Germinal center (tissue), 1 donor: ENCODE results near the gene COL23A1.
"Not testable (repeated sequence)": the region's sequence is repeated elsewhere in the genome, so short reads cannot be mapped to it uniquely, and the experiment has no call there.

Source experiments
- DNase-seq: peaks from one replicate; pipeline ENCODE4 v3.0.0; 2012; ENCODE audit warnings: mixed read lengths, low spot score

COL23A1 gene

DNA sequence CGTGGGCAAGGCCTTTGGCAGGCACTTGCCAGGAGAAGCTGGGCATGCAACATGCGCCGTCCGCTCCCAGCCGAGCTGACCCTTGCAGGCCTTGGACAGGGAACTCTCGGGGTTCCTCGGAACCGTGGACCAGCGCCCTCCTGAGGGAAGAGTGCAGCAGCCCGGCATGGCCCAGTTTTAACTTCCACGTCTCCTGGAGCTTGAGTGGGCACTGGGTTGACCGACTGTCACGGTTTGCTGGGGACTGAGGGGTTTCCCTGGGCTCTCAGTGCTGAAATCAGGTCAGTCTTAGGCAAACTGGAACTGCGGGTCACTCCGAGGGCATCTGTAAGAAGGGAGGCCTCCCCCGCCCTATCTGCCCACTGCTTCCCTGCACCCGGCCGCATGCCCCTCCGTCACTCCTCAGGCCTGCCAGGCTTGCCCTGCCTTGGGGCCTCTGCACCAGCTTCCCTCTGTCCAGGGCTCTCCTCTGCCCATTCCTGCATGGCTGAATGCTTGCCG is 270.6 kb downstream of the COL23A1 start:
- no peak for DNase-seq

DNA sequence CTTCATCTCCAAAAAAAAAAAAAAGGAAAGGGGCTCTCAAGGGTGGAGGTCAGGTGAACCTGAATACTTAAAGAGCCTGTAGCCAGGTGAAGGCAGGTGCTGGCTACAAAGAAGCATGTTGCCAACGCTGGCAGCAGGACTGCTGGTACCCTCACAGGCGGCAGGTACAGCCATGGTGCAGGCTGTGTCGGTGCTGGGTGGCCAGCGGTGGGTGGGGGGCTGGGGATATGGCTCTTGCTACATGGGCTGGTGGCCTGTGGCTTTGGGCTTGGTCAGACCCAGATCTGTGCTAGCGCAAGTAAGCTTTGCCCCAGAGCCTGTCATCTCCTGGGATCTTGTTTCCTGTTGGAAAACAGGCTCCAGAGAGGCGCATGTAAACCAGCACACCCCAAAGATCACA is 271.3 kb downstream of the COL23A1 start:
- DNase-seq, result no peak

DNA sequence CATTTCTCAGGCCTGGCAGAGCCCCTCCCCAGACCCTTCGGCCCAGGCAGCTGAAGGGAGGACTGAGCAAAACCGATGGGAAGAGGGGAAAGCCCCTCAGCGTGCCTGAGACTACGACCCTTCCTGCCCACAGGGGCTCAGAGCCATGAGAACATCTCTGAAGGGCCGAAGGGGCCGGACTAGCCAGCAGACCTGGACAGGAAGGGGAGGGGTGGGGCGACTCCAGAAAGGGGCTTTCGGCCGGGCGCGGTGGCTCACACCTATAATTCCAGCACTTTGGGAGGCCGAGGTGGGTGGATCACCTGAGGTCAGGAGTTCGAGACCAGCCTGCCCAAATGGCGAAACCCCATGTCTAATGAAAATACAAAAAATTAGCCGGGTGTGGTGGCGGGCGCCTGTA is 271.8 kb downstream of the COL23A1 start:
- no peak for DNase-seq

DNA sequence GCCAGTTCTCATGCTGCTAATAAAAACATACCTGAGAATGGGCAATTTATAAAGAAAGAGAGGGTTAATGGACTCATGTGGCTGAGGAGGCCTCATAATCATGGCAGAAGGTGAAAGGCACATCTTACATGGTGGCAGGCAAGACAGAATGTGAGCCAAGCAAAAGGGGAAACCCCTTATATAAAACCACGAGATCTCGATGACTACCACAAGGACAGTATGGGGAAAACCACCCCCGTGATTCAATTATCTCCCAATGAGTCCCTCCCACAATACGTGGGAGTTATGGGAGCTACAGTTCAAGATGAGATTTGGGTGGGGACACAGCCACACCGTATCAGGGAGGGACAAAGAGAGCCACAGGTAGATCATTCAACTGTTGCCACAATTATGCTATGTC is 272.5 kb downstream of the COL23A1 start:
- DNase-seq, result not testable (repeated sequence)

DNA sequence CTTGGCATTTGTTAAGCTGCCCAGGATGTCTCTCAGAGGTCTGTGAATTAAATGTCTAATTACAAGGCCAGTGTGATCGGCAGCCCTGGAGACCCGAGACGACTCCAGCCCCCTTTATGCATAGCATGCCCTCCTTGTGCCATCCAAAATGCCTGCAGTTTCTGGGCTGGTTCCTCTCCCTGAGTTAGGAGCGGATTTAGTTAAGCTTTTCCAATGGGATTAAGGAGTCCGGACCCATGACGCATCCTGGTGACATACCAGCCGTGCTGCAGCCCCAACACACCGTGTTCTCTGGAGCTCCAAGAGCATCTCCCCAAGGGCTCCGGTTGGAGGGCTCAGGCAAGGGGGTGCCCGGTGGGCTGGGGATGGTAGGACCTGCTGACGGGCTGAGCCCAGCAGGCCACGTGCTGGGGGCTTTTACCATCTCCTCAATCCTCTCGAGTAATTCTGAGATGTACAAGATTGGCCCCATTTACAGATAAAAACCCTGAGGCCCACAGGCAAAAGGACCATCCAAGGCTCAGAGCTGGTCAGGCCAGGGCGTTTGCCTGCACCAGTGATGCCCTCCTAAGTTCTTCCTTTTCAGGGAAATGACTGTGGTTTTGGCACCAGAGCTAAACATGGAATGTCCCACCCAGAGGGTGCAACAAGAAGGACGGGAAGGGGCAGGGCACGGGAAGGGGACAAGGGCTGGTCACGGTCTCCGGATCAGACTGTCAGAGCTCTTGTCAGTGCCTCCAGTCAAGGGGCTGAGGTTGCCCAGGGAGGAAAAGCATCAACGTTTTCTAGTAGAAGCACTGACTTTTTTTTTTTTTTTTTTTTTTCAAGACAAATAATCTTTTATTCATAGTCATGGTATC is 275.0 kb downstream of the COL23A1 start:
- DNase-seq, result no peak

DNA sequence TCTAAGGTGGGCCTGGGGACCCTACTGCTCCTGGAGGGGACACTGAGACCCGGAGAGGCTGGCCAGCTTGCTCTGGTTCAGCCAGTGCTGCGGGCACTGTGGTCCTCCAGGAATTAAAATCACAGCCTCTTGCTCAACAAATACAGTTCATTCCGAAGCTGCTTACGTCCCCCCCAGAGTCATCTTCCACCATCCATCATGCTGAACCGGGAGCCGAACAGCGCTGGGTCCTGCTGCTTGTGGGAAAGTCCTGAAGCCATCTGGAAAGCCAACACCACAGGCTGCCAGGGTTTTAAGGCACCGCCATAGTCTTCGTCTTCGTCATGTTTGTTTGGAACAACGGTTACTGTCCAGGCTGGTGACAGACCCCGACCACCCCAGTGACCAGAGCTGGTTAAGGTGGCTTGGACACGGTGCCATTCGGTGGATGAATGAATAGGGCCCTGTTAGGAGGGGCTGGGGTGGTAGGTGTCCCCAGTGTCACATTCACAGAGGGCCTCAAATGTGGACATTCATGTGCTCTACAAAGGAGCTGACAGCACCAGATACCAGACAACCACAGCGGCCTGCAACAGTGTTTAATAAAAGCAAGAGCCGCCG is 276.0 kb downstream of the COL23A1 start:
- no peak for DNase-seq

DNA sequence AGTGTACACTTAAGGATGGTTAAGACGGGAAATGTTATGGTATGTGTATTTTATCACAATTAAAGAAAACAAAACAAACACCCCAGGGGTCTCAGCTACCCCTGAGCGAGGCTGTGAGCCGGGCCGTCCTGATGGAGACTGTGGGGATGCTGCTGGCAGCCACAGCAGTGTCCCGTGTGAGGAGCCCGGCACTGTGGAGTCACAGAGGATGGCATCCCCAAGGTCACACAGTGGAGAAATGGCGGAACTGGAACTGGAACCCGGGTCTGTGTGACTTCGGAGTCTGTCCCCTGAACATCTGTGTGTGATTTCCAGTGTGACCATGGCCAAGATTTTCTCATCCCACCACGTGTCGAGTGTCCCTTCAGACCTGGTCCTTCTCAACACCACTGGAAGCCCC is 276.9 kb downstream of the COL23A1 start:
- DNase-seq, result no peak

DNA sequence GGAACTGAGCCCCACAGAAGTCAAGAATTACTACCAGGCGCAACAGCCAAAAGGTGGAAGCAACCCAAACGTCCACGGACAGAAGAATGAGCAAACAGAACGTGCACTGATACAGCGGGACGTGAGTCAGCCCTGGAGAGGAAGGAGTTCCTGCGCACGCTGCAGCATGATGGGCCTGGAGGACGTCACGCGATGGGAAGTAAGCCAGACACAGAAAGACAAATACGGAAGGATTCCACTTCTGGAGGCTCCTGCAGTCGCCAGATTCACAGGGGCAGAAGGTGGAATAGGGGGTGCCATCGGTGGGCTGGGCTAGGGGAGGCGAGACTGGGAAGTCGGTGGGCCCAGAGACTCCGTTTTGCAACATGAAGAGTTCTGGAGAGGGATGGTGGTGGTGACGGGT is 277.3 kb downstream of the COL23A1 start:
- DNase-seq, result no peak

DNA sequence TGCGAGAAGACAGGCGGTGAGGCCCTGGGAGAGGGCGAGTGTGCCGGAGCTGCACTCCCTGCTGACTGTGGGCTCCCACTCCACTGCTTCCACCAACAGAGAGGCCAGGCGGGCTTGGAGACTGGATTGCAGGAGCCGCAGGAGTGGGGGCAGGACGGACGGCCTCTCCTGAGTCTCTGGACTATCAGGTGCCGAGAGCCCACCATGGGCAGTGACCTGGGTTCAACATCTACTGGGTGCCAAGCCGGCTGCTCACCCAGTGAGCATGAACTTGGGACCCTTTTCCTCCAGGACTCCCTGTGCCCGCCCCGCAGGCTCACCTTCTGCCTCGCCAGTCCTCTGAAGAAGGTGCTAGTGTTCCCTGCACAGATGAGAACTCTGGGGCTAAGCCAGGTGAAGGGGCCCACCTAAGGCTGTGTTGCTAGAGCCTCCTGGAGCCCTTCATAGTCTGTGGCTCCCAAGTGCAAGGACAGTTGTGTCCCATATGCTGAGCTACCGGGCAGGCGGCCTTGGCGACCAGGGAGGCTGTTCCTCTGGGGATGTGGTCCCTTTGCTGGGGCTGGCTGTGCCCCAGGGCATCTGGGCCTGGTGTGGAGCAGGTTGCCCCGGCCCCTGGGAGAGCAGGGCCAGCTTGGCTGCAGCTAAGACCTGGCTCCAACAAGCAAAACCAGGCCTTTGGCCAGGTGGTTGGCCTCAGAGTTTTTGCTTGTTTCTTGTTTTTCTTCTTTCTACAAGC is 279.9 kb downstream of the COL23A1 start:
- no peak for DNase-seq

DNA sequence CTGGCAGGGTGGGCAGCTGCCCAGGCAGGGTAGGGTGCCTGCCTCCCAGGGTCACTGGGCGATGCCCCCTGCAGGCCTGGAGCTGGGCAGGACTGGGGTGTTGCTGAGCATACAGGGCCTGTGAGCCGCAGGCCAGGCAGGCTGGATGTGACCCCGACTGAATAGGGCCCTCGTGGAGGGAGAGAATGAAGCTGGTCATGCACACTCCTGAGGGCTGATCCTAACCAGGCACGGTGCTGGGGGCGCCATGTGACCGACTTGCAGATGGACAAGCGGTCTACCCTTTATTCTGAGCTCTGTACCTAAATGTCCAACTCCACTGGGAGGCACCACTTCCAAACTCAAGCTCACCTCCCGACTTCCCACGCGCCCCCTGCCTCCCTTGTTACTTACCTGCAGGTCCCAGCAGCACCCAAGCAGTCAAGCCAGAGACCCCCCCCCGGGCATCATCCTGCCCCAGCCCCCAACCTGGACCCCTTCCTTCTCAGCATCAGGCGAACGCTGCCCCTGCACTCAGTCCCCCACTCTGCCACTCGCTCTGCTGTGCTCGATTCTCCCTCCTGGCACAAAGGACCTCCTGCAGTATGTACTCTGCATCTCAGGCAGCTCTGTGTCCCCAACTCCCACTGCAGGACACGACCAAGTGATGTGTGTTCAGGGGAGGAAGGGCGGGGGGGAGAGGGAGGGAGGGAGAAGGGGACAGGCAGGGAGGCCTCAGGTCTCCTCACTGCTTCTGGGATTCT is 280.8 kb downstream of the COL23A1 start:
- DNase-seq, result no peak

DNA sequence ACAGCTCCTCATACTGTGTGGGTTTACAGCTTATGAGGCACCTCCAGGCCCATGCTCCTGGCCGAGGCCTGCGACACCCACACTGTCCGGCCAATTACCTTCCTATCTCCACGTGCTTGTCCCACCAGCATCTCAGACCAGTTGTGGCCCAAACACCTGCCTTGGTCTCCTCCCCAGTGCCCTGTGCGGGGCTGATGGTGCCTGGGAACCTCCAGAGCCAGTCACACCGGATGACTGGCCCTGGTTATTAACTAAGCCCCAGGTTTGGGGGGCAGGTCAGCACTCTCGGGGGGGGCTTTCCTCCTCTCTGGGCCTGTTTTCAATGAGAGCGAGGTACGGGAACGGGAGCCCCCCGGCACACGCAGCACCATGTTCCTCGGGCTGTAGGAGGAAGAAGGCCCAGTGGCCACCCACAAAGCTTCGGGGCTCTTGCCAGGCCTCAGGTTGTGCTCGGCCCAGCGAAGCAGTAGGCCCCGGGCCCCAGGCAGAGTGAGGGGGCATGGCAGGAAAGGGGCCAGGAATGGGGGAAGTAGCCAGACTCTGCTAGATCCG is 281.6 kb downstream of the COL23A1 start:
- no peak for DNase-seq

DNA sequence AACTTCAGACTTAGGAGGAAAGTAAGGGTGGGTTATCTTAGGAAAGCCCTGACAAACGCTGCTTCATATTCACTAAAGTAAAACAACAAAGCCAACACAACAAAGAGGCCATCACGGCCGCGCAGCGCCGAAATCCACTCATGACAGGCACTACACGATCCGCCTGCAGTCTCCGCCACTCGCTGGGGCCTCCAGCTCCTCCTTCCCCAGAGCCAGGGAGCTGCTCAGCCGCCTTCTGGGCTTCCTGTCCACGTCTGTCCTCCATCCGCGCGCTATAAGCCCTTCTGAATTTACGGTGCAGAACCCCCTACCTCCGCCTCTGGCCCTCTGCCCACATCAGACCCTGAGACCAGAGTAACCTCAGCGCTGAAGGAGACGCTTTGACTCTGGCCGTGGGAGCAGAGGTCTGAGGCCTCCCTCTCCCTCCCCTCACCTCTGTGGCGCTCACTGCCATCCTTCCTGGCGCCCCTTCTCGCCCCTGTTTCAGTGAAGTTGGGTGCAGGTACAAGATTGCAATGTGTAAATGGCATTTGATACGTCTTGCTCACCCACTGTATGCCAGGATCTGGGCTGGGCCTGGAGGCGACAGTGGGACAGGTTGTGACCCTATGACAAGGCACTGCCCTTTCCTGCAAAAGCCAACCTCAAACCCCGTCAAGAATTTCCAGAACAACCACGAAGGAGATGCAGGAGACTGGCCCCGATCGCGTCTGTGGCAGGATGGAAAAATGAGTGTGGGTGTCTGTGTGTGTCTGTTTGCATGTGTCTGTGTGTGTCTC is 282.7 kb downstream of the COL23A1 start:
- no peak for DNase-seq

DNA sequence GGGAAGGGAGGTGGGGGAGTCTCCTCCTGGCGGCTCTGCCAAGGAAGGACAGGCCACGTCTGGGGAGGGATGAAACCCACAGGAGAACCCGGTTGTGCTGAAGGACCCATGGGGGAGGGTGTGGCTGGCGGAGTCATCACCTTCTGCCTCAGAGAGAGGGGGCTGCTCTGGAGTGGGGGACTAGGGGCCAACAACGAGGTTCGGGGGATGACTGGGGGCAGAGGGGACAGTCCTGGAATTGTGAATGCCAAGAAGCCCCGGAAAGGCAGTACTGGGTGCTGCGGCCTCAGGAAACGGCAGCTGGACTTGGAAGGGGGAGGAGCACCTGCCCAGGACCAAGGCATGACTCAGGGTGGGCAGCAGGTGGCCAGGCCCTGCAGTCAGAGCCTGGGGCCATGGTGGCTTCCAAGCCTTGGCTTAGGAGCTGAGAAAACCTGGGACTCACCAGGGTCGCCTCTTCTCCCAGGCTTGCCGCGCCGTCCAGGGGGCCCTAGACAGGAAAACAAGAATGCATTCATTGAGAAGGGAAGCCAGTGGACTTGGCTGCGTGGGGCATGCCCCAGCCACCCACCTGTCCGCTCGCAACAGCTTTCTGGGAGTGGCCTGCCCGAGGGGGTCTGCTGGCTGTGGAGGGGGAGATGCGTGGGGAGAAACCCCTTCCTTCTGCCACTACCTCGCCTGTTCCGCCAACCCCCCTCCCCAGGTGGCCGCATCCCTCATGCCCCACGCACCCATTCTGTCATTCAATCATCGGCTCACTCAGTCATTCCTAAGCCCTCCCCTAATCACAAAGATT is 283.6 kb downstream of the COL23A1 start:
- DNase-seq, result no peak

DNA sequence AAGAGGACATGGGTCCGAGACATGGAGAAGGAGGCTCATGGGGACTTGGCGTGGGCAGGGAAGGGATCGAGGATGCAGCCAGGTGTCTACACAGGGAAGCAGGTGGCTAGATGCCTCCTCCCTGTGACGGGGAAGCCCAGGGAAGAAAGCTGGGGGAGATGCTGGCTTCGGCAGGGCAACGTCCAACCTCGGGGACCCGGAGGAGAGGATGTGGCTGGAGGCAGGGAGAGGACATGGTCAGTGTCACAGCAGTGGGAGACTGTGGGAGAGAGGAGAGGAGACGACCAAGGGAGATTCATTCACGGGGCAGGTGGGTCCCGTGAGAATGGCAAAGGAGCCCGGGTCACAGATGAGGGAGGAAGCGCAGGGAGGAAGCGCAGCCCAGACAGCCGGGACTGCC is 284.4 kb downstream of the COL23A1 start:
- no peak for DNase-seq

DNA sequence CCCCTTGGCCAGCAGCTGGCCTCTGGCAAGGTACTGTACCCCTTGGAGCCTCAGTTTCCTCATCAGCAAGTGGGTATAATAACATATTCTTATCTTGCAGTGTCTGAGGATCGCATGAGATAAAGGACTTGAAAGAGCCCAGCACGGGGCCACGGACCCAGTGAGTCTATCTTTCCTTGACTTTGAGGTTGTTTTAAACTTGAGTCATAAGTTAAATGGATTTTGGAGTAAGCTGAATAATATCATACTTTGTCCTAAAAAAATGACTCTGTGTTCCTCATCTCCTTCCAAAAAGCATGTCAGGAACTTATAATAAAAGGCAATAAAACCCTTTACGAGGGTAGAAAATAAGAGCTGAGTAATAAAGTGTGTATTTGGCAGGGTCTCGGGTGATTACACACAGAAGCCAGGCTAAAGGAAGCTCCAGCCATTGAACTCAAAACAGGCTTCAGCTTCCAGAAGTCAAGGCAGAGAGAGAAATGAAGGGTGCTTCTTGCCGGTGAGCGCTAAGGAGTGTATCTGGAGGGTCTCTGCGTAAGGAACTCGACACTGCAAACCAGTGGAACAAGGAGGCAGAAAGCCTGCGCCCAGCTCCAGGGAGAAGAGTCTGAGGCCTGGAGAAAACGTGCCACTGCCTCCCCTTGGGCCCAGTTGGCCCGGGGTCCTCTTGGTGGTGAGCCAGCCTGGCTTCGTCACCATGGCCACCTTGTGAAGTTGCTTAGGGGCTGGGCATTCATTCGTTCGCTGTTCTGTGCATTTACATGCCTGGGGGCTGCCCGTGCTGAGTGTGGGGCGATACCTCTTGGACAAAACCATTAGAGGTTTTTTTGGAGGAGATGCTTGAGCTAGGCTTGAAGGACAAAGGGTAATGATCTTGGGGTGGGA is 285.2 kb downstream of the COL23A1 start:
- no peak for DNase-seq

DNA sequence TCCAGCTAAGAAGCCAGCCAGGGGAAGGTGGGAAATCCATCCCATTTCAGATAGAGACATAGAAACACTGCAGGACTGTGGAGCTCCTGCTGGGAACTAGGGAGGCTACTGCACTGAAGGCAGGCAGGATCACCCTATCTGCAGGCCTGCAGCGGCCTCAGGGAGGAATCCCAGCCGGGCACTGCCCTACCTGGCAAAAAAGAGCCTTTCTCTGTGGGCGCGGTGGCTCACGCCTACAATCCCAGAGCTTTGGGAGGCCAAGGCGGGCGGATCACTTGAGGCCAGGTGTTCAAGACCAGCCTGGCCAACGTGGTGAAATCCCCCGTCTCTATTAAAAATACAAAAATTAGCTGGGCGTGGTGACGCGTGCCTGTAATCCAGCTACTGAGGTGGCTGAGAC is 286.2 kb downstream of the COL23A1 start:
- DNase-seq, result no peak

DNA sequence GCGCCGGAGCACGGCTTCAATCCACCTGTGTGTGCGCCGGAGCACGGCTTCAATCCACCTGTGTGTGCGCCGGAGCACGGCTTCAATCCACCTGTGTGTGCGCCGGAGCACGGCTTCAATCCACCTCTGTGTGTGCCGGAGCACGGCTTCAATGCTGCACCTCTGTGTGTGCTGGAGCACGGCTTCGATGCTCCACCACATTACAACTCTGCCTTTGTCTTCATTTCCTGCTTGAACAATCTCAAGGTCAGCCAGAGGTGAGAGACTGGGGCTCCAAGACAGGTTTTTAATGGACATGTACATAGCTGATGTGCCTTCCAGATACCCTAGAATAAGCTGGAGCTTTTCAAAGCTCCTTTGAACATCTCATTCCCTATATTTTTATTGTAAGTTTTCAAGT is 287.9 kb downstream of the COL23A1 start:
- not testable (repeated sequence) for DNase-seq

DNA sequence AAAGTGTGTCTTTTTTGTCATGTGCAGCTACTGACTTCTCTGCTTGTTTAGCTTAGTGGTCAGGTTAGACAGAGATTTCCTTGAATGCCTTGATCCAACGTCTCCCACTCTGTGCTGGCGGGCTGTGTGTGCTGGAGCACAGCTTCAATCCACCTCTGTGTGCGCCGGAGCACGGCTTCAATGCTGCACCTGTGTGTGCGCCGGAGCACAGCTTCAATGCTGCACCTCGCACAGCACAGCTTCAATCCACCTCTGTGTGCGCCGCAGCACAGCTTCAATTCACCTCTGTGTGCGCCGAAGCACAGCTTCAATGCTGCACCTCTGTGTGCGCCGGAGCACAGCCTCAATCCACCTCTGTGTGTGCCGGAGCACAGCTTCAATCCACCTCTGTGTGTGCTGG is 288.6 kb downstream of the COL23A1 start:
- DNase-seq, result no peak

DNA sequence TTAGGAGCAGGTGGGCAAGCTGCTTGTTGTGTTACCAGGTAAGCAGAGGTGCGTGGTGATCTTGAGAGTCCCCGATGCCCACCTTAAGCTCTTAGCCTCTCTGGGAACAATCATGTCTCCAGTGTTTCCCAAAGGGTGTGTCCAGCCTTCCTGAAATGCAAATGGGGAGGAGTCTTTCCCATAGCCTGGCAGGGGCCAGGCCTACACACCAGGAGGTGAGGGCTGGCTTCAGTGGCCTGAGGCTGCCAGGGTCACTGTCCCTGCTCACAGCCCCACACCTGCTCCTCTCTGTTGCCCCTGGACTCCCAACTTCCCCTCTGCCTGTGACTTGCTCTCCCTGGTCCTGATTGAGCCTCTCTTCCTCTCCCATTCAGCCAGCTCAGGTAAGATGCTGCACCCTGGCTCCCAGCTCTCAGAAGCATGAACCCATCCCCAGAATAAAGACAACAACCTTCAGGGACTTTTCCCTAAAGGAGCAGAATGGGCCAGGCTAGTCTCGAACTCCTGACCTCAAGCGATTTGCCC is 291.8 kb downstream of the COL23A1 start:
- no peak for DNase-seq
